Stimulated activated CD4-positive, alpha-beta T cell treated with anti-CD3 and anti-CD28 coated beads, Interleukin-15, amount 100 ng/mL, for 24 hours (primary cell): ENCODE results near the gene HCFC1.

Experiments used
- DNase-seq: peaks from one replicate; pipeline ENCODE4 v3.0.0-alpha.2; 2020

Gene HCFC1

GRCh38 chrX:153900831-153901752, 70.5 kb downstream of the HCFC1 start:
- DNase-seq, result peak; percentile 65

DNA sequence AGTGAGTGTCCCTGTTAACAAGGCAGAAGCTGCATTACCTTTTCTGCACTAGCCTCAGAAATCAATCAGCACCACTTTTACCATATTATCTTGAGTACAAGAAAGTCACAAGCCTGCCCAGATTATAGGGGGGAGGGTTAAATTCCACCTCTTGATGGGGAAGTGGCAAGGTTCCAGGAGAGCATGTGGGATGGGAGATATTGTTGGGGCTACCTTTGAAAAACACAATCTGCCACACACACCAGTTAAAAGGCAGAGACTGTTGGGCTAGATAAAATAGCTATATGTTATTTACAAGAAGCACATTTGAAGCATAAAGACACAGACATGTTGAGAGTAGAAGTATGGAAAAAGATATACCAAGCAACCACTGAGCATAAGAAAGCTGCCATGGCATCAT, 73.7 kb downstream of the HCFC1 start:
- no peak for DNase-seq
